Measurements from ENCODE around the gene ASPN.

DNA sequence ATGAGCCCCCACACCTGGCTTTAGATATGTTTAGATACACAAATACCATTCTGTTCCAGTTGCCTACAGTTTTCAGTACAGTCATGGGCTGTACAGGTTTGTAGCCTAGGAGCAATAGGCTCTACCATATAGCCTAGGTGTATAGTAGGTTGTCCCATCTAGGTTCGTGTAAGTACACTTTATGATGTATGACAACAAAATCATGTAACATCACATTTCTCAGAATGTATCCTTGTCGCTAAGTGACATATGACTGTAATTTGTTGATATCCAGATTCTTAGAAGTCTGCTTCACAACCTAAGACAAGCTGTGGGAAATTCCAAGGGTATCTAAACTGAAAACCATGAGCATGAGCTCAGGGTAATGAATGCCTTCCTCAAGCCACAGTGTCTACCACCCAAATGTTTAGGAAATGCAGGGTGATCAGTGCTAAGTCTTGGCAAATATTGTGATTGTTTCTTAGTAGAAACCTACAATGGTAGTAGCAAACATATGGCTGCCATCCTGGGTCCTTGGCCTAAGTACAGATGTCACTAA lies 45.1 kb upstream of the ASPN start:
- TF ChIP-seq POLR2AphosphoS5 (IDR thresholded peaks at IDR 0.05; ENCODE audit: low read depth, low read length) (no peak), ZNF747 (CRISPR knock-in tag; IDR thresholded peaks at IDR 0.05; ENCODE audit: borderline replicate concordance) (no peak)

Data from HepG2 (cell line).